Sigmoid colon (tissue), 4 donors: ENCODE measurements around the gene AK8.

Experiments
- EP300 ChIP-seq, 4 donors: sonication (generic); formaldehyde crosslinking; IDR thresholded peaks; one replicate each; pipeline ENCODE4 v1.6.1; 2017; ENCODE audit warnings: antibody characterized with exemption in 4 of 4
- POLR2A ChIP-seq, 2 donors: fragments of 450-650 bp; IDR thresholded peaks; one replicate each; pipeline ENCODE4 v1.6.1; 2016; ENCODE audit warnings: antibody characterized with exemption in 2 of 2, mild to moderate bottlenecking in 2 of 2, moderate library complexity in 2 of 2
- POLR2AphosphoS5 ChIP-seq, 4 donors: sonication (generic); formaldehyde crosslinking; IDR thresholded peaks; one replicate each; pipeline ENCODE4 v1.6.1; 2017; ENCODE audit warnings: antibody characterized with exemption in 4 of 4
- TF ChIP-seq, protein P1 (sequence below), 4 experiments: fragments of 450-650 bp in 3 of 4; fragments of 200-600 bp in 1 of 4; IDR thresholded peaks; one replicate each; pipeline ENCODE4 v1.5.1; 2016 to 2019; ENCODE audit warnings: antibody characterized with exemption in 4 of 4, mild to moderate bottlenecking in 3 of 4, moderate library complexity in 2 of 4

DNA sequence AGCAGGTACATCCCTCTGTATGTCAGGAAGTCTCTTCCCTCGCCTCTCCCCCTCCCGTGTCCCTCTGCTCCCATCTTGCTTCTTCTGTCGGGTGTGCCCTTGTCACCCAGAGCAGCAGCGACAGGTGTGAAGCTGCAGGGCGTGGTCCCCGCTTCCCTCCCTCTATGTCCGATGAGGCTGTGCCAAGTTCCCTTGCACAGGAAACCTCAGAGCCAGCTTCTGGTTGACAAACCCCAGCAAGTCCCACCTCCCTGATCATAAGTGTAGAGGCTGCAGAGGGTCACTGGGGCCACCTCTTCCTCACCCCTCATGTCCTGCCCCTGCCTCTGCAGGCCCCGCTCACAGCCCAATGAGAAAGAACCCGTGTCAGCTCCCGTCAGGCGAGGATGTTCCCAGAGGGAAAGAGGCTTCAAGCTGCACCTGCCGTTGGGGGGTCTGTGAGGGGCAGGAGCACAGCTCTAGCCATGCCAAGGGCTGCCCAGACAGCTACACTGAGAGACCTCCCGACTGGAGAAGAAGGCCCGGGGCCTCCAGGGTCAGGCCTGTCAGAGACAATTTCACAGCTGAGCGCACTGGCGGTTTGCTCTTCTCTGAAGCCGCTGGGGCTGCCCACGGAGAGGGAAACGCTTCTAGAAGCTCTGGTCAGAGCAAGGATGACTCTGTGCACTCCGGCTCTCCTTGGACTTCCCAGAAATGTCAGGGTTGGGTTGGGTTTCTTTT lies 73.3 kb downstream of the AK8 start:
- TF ChIP-seq, protein P1, sequence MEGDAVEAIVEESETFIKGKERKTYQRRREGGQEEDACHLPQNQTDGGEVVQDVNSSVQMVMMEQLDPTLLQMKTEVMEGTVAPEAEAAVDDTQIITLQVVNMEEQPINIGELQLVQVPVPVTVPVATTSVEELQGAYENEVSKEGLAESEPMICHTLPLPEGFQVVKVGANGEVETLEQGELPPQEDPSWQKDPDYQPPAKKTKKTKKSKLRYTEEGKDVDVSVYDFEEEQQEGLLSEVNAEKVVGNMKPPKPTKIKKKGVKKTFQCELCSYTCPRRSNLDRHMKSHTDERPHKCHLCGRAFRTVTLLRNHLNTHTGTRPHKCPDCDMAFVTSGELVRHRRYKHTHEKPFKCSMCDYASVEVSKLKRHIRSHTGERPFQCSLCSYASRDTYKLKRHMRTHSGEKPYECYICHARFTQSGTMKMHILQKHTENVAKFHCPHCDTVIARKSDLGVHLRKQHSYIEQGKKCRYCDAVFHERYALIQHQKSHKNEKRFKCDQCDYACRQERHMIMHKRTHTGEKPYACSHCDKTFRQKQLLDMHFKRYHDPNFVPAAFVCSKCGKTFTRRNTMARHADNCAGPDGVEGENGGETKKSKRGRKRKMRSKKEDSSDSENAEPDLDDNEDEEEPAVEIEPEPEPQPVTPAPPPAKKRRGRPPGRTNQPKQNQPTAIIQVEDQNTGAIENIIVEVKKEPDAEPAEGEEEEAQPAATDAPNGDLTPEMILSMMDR (IDR thresholded peaks at IDR 0.05), result no peak
- TF ChIP-seq POLR2A (IDR thresholded peaks at IDR 0.05) (no peak), POLR2AphosphoS5 (IDR thresholded peaks at IDR 0.05) (no peak), EP300 (IDR thresholded peaks at IDR 0.05) (no peak)
